IPS DF 4.7 (cell line): ENCODE data around the gene ZC3H12D.

ENCODE experiments used
- DNase-seq: peaks from one replicate; pipeline ENCODE4 v3.0.0-alpha.2; 2013; ENCODE audit warnings: low spot score; ENCODE audit errors: extremely low read depth

The ZC3H12D gene

GRCh38 chr6:149414821-149415220, 70.0 kb downstream of the ZC3H12D start:
- DNase-seq: no peak

- no peak for DNase-seq
Measured at GRCh38 chr6:149414009-149414408, 70.8 kb downstream of the ZC3H12D start.

GRCh38 chr6:149410557-149410956, 74.3 kb downstream of the ZC3H12D start:
- DNase-seq: no peak

GRCh38 chr6:149409617-149410016, 75.2 kb downstream of the ZC3H12D start:
- no peak for DNase-seq

GRCh38 chr6:149405823-149406765, 78.7 kb downstream of the ZC3H12D start:
- no peak for DNase-seq

- DNase-seq: no peak
Measured at GRCh38 chr6:149403534-149403933, 81.3 kb downstream of the ZC3H12D start.

- DNase-seq: no peak
Measured at GRCh38 chr6:149400050-149400449, 84.8 kb downstream of the ZC3H12D start, which contains the start of gene SUMO4. Gene SUMO4 (plus strand): TSS chr6:149400262. CDS start chr6:149400392, 130 bp downstream.

- no peak for DNase-seq
Measured at GRCh38 chr6:149397384-149397783, 87.4 kb downstream of the ZC3H12D start.
